ENCODE results near the gene WDR7.

- no peak for TF ChIP-seq SP1 (IDR thresholded peaks at IDR 0.05)
- TF ChIP-seq SUZ12 (IDR thresholded peaks at IDR 0.05) = no peak
- no peak for TF ChIP-seq ARNT (IDR thresholded peaks at IDR 0.05)
- no peak for TF ChIP-seq FOXM1 (IDR thresholded peaks at IDR 0.05; ENCODE audit: borderline replicate concordance)
- no peak for TF ChIP-seq TARDBP (IDR thresholded peaks at IDR 0.05)
- no peak for TF ChIP-seq FOXA1 (IDR thresholded peaks at IDR 0.05)
- TF ChIP-seq ZNF384 (IDR thresholded peaks at IDR 0.05) = no peak
- TF ChIP-seq BHLHE40 (IDR thresholded peaks at IDR 0.05; ENCODE audit: borderline replicate concordance) = no peak
- no peak for TF ChIP-seq ELF4 (IDR thresholded peaks at IDR 0.05)
These were observed 401.6 kb downstream of the WDR7 start for GRCh38 chr18:57052759-57053158.
